NCI-H1092 treated with DMSO at 0.1 percent for 48 hours (cell line): Measurements from ENCODE around the gene ASB10.
A peak's percentile ranks its signal among the peaks of the same experiment; 100 is the strongest.

ENCODE experiments used
- DNase-seq: peaks from one replicate; lab custom pipeline; 2025; lab: John Stamatoyannopoulos, UW

Gene ASB10

GRCh38 chr7:151187409-151188251, 580 bp upstream of the ASB10 start:
- DNase-seq = no peak

GRCh38 chr7:151185762-151186639, 1.0 kb downstream of the ASB10 start:
- no peak for DNase-seq

GRCh38 chr7:151181011-151181431, 6.0 kb downstream of the ASB10 start:
- no peak for DNase-seq

GRCh38 chr7:151179946-151180345, 7.1 kb downstream of the ASB10 start:
- no peak for DNase-seq

GRCh38 chr7:151179287-151179860, 7.7 kb downstream of the ASB10 start:
- no peak for DNase-seq

- DNase-seq = no peak
These were observed 8.2 kb downstream of the ASB10 start for GRCh38 chr7:151178831-151179230.

GRCh38 chr7:151178236-151178635, 8.8 kb downstream of the ASB10 start:
- DNase-seq = no peak

GRCh38 chr7:151177310-151177709, 9.7 kb downstream of the ASB10 start:
- DNase-seq = no peak

GRCh38 chr7:151176401-151176800, 10.6 kb downstream of the ASB10 start:
- no peak for DNase-seq

- DNase-seq = no peak
These were observed 11.2 kb downstream of the ASB10 start for GRCh38 chr7:151175793-151176311.

- no peak for DNase-seq
These were observed 11.8 kb downstream of the ASB10 start for GRCh38 chr7:151175047-151175792.

GRCh38 chr7:151174246-151175046, 12.6 kb downstream of the ASB10 start:
- DNase-seq = no peak

- no peak for DNase-seq
These were observed 13.4 kb downstream of the ASB10 start for GRCh38 chr7:151173386-151174245.

- DNase-seq = peak; percentile 74
These were observed 14.5 kb downstream of the ASB10 start for GRCh38 chr7:151172273-151173141.

- no peak for DNase-seq
These were observed 18.3 kb downstream of the ASB10 start for GRCh38 chr7:151168787-151169162.

GRCh38 chr7:151168003-151168786, 18.9 kb downstream of the ASB10 start:
- DNase-seq = no peak

- no peak for DNase-seq
These were observed 19.7 kb downstream of the ASB10 start, which contains the start of gene GBX1 for GRCh38 chr7:151167197-151167961. Gene GBX1, minus strand, starts transcription at chr7:151167694. Its CDS starts 146 bp downstream, at chr7:151167548.
